Raji (cell line): ENCODE results near the gene KDELR3.

Experiments used
- POLR2A ChIP-seq: IDR thresholded peaks from 2 replicates; pipeline ENCODE4 v1.6.1; 2011; ENCODE audit warnings: low read depth, low read length, control low read depth; ENCODE audit not compliant: insufficient read depth

The KDELR3 gene

DNA sequence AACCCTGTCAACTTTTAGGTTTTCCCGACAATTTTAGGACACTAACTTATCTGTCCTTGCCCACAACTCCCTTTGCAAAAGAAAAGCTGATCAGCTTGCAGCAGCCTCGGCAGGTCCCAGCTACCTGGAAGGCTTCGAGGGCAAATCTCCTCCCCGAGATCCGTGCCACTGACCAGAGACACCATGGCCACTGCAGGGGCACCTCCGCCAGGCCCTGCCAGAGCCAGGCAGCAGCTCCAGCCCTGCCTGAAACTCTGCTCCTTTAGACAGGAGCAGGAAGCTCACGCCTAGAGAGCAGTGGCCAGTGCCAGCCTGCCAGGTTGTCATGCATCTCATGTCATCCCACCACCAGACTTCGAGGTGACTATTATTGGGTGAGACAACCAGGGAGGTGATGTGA, 34.0 kb upstream of the KDELR3 start:
- TF ChIP-seq POLR2A = no peak

DNA sequence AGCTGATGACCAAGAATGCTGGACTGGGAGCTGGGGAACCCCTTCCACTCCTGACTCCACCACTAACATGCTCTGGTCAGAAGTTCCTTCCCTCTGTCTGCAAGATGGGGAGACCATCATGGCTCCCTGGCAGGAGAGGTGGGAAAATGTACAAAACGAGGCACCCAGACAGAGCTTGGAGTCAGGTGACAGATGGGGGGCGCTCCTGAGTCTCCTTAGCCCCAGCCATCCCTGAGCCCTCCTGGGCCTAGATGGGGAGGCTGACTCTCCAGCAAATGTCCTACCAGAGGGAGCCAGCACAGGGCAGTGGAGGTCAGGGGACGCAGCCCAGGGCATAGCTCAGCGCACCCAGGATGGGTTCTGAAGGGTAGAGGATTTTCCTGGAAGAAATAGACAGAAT, 32.9 kb upstream of the KDELR3 start:
- TF ChIP-seq POLR2A = no peak

DNA sequence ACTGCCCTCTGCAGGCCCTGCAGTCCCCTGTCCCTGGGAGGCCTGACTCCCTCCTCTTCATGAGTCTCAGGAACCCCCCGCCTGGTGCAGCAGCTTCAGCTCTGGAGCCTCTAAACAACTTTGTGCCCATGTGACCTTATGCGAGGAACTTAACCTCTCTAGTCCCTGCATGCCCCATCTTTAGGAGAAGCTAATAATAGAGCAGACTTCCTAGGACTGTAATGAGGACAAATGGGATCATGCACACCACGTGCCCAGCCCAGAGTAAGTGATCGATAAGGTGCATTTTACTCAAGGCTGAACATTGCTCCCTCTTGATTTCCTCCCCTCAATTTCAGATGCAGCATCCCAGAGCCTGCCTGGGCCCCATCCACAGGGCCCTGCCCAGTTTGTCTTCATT, 31.9 kb upstream of the KDELR3 start:
- TF ChIP-seq POLR2A = no peak

- no peak for TF ChIP-seq POLR2A
These were observed 31.1 kb upstream of the KDELR3 start for GRCh38 chr22:38436629-38437395.

DNA sequence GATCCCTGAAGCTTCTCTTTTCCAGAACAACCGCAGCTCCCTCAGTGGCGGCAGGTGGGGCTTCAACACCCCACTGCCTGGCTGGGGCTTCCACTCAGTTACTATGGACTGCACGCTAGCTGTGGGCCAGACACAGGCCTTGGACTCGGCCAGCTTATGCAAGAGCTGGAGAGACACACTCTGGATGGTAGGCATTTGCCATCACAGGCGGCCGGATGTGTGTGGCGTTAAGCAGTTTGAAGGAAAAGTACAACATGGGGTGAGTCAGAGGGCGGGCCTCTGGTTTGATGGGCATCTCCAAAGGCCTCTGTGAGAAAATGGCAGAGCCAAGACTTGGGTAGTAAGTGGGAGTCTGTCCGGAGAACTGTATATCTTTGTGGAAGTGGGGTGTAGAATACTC, 30.5 kb upstream of the KDELR3 start:
- TF ChIP-seq POLR2A = no peak

- no peak for TF ChIP-seq POLR2A
These were observed 27.0 kb upstream of the KDELR3 start for GRCh38 chr22:38440747-38441350.

DNA sequence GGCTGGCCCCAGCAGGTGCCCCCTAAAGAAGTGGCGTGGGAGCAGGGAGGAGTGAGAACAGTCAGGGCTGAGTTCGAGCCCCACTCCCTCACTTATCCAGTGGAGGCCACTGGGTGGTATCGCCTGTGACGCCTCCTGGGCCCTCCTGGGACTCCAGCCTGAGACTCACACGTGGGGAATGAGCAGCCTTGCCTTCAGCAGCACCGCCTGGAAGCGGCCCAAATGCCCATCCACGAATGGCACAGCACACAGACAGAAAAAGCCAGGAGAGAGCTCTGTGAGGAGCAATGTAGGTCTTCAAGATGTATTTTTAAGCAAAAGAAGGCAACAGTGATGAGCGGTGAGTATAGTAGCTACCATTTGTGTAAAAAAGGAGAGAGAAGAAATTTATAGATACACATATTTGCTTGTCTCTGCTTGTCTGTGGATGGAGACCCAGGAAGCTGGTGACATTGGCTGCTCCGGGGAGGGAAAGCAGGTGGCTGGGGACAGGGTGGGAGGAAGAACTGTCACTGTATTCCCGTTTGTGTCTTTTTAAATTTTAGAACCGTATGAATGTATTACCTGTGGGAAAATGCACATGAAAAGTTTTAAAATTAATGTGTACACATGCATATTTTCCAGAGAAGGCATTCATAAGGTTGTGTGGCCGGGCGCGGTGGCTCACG, 26.1 kb upstream of the KDELR3 start:
- no peak for TF ChIP-seq POLR2A

- TF ChIP-seq POLR2A = no peak
These were observed 24.8 kb upstream of the KDELR3 start for GRCh38 chr22:38442967-38443627.

DNA sequence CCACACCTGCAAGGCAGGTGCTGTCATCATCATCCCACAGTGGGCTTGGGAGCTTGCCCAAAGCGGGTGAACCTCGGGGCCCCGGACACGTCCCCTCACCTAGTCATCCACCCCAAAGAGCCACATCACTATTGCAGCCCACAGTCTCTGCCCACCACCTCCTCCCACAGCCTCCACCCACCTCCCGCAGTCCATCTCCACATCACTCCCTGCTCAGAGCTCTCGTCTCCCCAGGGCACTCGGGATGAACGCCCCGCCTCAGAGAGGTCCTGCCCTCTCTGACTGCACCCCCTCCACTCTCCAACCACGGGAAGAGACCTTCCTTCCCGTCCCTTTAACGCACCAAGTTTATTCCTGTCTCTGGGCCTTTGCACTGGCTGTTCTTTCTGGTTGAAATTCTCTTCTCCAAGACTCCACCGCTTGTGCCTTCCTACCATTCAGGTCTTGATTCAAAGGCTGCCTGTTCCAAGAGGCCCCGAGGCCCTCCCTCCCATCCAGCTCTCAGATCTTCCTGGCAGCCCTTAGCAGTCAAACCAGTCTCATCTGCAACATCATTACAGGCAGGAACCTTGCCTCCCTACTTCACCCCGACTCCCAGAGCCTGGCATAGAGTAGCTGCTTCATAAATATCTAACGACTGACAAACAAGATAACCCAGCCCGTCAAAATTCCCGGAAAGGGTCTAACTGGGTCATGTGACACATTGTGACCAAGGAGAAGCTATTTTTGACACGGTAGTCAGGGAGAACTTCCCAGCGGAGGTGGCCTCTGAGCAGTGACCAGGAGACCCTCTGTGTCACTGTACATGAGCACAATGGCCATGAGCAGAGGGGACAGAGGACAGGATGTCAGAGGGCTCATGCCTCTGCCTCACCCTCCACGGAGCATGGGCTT, 24.0 kb upstream of the KDELR3 start:
- TF ChIP-seq POLR2A = no peak

- no peak for TF ChIP-seq POLR2A
These were observed 23.1 kb upstream of the KDELR3 start for GRCh38 chr22:38444783-38445182.

DNA sequence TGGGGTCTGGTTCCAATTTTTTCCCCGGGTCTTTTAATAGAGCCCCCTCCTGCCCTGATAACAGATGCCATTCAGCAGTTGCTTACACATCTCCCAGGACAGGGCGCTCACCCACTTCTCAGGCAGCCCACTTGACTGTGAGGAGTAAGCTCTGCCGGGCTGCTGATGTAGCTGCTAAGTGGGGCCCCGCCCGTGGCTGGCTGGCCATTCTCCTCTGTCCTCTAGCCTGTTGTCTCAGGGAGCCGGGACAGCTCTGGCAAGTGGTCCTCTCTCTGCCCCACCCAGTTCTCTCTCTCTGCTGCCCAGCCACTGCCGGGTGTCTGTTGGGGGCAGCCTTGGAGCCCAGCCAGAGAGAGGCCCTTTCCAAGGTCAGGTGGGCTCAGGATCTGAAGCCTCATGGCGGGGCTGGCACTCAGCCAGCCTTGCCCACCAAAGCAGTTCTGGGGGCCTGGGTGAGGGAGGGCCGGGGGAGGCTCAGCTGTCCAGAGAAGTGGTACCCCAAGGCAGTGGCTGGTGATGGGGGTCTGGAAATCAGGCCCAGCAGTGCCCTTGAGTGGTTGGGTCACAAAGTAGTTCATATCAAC, 21.8 kb upstream of the KDELR3 start:
- no peak for TF ChIP-seq POLR2A

- no peak for TF ChIP-seq POLR2A
These were observed 18.8 kb upstream of the KDELR3 start for GRCh38 chr22:38448945-38449745.

- TF ChIP-seq POLR2A = no peak
These were observed 18.1 kb upstream of the KDELR3 start for GRCh38 chr22:38449776-38450175.
